Endodermal cell (in vitro differentiated cells): ENCODE results near the gene CACNA2D4. TPM values are rescaled to one million over a fixed set of nuclear protein-coding genes. Genes with fewer than 3 reads are reported as not detected.

ENCODE experiments used
- DNase-seq: peaks from one replicate; pipeline ENCODE4 v3.0.0-alpha.2; 2017
- H3K27ac ChIP-seq: 2 replicates; pipeline ENCODE4 v1.5.1; 2013; ENCODE audit warnings: mild to moderate bottlenecking, low read depth, low read length, moderate library complexity
- H3K27me3 ChIP-seq: 2 replicates; pipeline ENCODE4 v1.6.1; 2013; ENCODE audit warnings: mild to moderate bottlenecking, low read length, moderate library complexity; ENCODE audit not compliant: insufficient read depth, control insufficient read depth, poor library complexity, severe bottlenecking
- H3K36me3 ChIP-seq: 2 replicates; pipeline ENCODE4 v1.7.0; 2013; ENCODE audit warnings: mild to moderate bottlenecking, low read length, moderate library complexity; ENCODE audit not compliant: control insufficient read depth, insufficient read depth
- H3K4me1 ChIP-seq: one replicate; pipeline ENCODE4 v1.7.0; 2013; ENCODE audit warnings: low read length; ENCODE audit not compliant: control insufficient read depth, insufficient read depth
- H3K4me3 ChIP-seq: 2 replicates; pipeline ENCODE4 v1.5.1; 2013; ENCODE audit warnings: mild to moderate bottlenecking, low read length, moderate library complexity
- H3K9ac ChIP-seq: 2 replicates; pipeline ENCODE4 v1.6.1; 2013; ENCODE audit warnings: mild to moderate bottlenecking, low read length, moderate library complexity; ENCODE audit not compliant: poor library complexity, severe bottlenecking; ENCODE audit errors: extremely low read depth
- H3K9me3 ChIP-seq: 2 replicates; pipeline ENCODE4 v1.6.1; 2013; ENCODE audit warnings: mild to moderate bottlenecking, low read length, moderate library complexity; ENCODE audit not compliant: control insufficient read depth
- H3K27ac Mint-ChIP-seq: 2 replicates; pipeline ENCODE4 v1.8.0; 2020; ENCODE audit warnings: mixed read lengths
- H3K27me3 Mint-ChIP-seq: 2 replicates; pipeline ENCODE4 v1.8.0; 2021; ENCODE audit warnings: mild to moderate bottlenecking, mixed read lengths; ENCODE audit not compliant: insufficient read depth
- H3K36me3 Mint-ChIP-seq: 2 replicates; pipeline ENCODE4 v1.8.0; 2020; ENCODE audit warnings: low read depth, mixed read lengths
- H3K4me1 Mint-ChIP-seq: 2 replicates; pipeline ENCODE4 v1.8.0; 2020; ENCODE audit warnings: mixed read lengths
- H3K4me3 Mint-ChIP-seq: 2 replicates; pipeline ENCODE4 v1.8.0; 2020; ENCODE audit warnings: mild to moderate bottlenecking, moderate library complexity, mixed read lengths
- H3K9me3 Mint-ChIP-seq: 2 replicates; pipeline ENCODE4 v1.8.0; 2020; ENCODE audit warnings: mild to moderate bottlenecking, mixed read lengths
- CTCF ChIP-seq: fragments of 200-600 bp; sonication (generic); conservative IDR thresholded peaks from 2 replicates; pipeline ENCODE4 v1.5.0; 2021; ENCODE audit warnings: antibody characterized with exemption, mild to moderate bottlenecking
- WGBS, 2 experiments: methylation state at CpG; one replicate each; pipeline versions ENCODE4 v1.1.5 to v1.1.7; 2013; ENCODE audit warnings: missing lambda C conversion rate in 2 of 2, mixed read lengths in 1 of 2; ENCODE audit not compliant: insufficient coverage in 1 of 2, insufficient read length in 1 of 2; 5-methylcytosine and 5-hydroxymethylcytosine counted together
- total RNA-seq, 2 donors: library from RNA; stranded (reverse); fragmentation: NEBNext Ultra II Directional in 1 of 2; extraction: Animal tissue kit (Norgen Biotek cat#: 25700) in 1 of 2; gene quantifications; 2 replicates in 1 of 2; 3 replicates in 1 of 2; pipeline ENCODE4 v1.2.1, GENCODE V29; 2021

The CACNA2D4 gene
- total RNA-seq, 2 donors from 2014 or later: 4.3 to 5.7 TPM

GRCh38 chr12:1913377-1914113, 4.9 kb downstream of the CACNA2D4 start:
- Histone ChIP-seq H3K9me3 (no peaks in the 10 kb centered on the region), H3K4me3 (no peak overlapping the region), H3K4me1 (peaks cover 4% of the 10 kb centered on the region), H3K27me3 (no peaks in the 10 kb centered on the region), H3K9ac (no peak overlapping the region), H3K36me3 (no peaks in the 10 kb centered on the region), H3K27ac (no peak overlapping the region)
- peak; percentile 61 for DNase-seq
- Mint-ChIP-seq H3K36me3 (no peaks in the 10 kb centered on the region), H3K4me1 (peaks cover 53% of the 10 kb centered on the region), H3K27ac (no peak overlapping the region), H3K9me3 (no peaks in the 10 kb centered on the region), H3K4me3 (no peak overlapping the region), H3K27me3 (no peaks in the 10 kb centered on the region)
- TF ChIP-seq CTCF: peak; percentile 17
- 86 to 91% methylated on average over 5 to 12 of the region's 12 CpGs for WGBS, 2 experiments

GRCh38 chr12:1912580-1913376, 5.7 kb downstream of the CACNA2D4 start:
- H3K9me3 Mint-ChIP-seq: peaks cover 1% of the 10 kb centered on the region
- TF ChIP-seq CTCF: no peak
- DNase-seq: peak; percentile 53

GRCh38 chr12:1911598-1912575, 6.6 kb downstream of the CACNA2D4 start:
- H3K4me1 Mint-ChIP-seq: peaks cover 42% of the 10 kb centered on the region
- Histone ChIP-seq H3K9me3 (no peaks in the 10 kb centered on the region), H3K9ac (no peak overlapping the region), H3K4me1 (no peaks in the 10 kb centered on the region), H3K36me3 (no peaks in the 10 kb centered on the region), H3K4me3 (no peak overlapping the region), H3K27me3 (no peaks in the 10 kb centered on the region), H3K27ac (no peak overlapping the region)
- peaks cover 9% of the 10 kb centered on the region for H3K9me3 Mint-ChIP-seq
- H3K27ac Mint-ChIP-seq: no peak overlapping the region
- 91 to 92% methylated on average over 6 to 16 of the region's 16 CpGs for WGBS, 2 experiments
- no peak for TF ChIP-seq CTCF
- peak; percentile 56 for DNase-seq
- H3K36me3 Mint-ChIP-seq: no peaks in the 10 kb centered on the region
- H3K27me3 Mint-ChIP-seq: no peaks in the 10 kb centered on the region
- no peak overlapping the region for H3K4me3 Mint-ChIP-seq

More at GRCh38 chr12:1912580-1913376, 5.7 kb downstream of the CACNA2D4 start:
- H3K4me1 Mint-ChIP-seq: peaks cover 47% of the 10 kb centered on the region
- H3K27ac Mint-ChIP-seq: no peak overlapping the region
- no peaks in the 10 kb centered on the region for H3K27me3 Mint-ChIP-seq
- Histone ChIP-seq H3K4me1 (no peaks in the 10 kb centered on the region), H3K27me3 (no peaks in the 10 kb centered on the region), H3K36me3 (no peaks in the 10 kb centered on the region), H3K9ac (no peak overlapping the region), H3K27ac (no peak overlapping the region), H3K9me3 (no peaks in the 10 kb centered on the region), H3K4me3 (no peak overlapping the region)
- H3K4me3 Mint-ChIP-seq: no peak overlapping the region
- 77 to 84% methylated on average over 10 to 18 of the region's 18 CpGs for WGBS, 2 experiments
- H3K36me3 Mint-ChIP-seq: no peaks in the 10 kb centered on the region
